NCI-H2227 treated with DMSO at 0.1 percent for 48 hours (cell line): Measurements from ENCODE around the gene ANK3.

ENCODE experiments used
- DNase-seq: peaks from one replicate; lab custom pipeline; 2025; lab: John Stamatoyannopoulos, UW

The ANK3 gene

DNA sequence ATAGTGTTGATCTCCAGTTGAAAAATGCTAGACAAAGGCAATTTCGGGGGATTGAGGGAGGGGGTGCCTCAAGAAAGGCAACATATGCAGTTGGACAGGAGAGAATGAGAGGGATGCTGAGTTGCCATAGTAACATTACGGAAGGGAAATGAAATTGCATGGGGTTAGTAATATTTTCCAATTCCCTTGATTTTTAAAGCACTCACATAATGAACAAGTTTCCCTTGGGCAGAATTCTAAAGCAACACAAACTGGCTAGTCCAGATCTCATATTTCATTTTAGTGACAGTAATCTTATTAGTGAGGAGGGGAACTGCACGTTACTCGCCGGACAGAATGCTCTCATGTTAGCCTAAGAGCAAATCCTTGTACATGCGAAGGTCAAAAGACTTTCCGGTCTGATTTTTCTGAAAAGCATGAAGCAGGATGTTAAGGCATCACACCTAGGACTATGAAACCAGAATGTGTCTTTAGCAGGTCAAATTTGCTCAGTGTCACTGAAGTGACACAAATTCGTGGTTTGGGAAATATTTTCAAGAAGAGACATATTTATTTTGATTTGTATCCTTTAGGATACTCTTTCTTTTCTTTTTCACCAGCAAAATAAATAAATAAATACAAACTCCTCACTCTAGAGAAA, 165.5 kb downstream of the ANK3 start:
- no peak for DNase-seq

DNA sequence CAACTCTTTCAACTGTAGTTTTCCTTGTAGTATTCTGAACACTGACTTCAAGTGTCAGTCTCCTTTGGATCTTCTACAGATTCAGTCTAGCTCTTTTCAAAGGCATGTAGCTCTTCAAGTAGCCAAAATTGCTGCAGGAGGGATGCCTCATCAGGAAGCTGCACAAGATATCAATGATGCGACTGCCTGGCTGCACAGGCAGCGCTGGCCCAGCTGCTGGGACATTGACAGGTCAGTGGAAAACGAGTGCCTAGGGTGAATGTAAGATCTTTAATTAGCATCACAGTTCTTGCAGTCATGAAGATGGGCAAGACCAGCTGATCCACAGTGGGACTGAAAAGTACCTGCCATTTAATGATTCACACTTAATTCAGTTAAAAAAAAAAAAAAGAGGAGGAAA, 167.6 kb downstream of the ANK3 start:
- DNase-seq = no peak

DNA sequence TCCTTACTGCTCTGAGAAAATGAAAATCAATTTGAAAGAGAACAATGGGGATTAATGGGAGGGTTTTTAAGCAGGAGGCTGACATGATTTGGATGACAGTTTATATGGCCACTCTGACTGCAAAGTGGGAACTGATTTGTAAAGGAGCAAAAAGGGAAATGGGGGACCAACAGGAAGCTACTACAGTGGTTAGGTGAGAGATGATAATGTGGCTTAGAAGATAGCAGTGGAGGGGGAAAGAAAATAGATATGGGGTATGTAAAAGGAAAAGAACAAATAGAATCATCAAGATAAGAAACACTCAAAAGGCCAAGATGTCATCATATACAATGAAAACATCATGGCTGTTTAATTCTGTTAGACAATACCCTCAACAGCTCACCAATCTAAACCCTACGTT, 177.5 kb downstream of the ANK3 start:
- no peak for DNase-seq

DNA sequence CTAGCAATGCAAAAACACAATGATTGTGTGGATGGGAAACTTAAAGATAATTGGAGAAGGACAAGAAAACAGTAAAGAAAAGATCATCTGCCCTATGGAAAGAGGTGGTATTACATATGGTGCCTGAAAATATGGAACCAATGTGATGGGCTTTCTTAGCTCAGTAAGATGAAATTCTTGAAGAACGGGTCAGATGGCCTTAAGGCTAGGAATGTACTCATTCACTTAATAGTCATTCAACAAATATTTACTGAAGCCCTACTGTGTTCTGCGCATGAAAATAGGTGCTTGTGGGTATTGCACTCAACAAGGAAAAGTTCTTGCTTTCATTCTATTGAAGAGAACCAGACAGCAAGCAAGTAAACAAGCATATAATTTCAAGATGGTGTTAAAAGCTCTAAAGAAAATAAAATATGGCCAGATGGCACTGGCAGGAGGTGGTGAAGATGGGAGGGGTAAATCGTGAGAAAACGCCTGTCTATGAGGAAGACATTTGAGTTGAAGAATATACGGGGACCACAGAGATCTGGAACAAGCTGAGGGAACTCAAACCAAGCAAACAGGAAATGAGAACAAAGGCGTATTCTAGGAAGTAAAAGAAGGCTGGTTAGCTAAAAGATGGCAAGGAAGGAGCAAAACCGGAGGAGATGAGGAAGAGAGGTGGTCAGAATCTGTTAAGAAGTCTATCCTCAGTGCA, 179.7 kb downstream of the ANK3 start:
- no peak for DNase-seq

DNA sequence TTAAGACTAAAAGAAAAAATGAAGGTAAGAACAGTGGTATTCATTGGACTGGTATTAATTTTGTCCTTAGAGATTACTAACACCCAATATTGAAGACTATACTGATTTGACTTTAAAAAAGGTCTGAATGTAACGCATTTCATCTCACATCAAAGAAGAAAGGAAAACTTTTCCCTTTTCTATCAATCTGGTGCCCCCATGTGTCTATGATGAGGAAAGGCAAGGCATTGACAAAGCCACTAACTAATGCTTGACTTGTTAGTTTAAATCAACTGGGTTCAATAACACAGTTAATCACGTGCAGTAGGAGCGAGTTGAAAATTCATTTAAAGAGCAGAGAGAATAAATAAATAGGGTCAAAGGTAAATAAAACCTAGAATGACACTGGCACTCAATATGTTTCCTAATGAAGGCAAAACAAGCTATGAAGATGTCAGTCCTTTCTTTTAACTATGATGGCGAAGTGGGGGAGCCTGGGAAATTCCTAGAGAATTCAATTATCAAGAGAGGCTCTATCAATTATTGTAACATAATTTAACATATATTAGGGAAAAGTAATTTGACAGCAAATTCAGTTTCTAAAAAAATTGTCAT, 180.9 kb downstream of the ANK3 start:
- DNase-seq = no peak

DNA sequence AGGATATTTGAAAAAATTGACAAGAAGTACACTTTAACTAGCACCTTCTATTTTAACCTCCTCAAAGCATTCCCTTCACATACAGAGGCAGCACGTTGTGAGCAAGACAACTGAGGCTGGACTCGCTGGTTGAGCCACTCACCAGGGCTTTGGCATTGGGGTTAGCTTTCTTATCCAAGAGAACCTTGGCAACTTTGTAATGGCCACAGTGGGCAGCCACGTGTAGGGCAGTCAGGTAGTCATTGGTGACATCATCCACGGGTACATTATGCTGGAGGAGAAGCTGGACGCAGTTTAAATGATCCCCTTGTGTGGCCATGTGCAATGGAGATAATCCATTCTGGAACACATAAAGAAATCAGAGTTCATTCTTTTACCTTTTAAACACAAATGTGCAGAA, 181.8 kb downstream of the ANK3 start:
- no peak for DNase-seq

DNA sequence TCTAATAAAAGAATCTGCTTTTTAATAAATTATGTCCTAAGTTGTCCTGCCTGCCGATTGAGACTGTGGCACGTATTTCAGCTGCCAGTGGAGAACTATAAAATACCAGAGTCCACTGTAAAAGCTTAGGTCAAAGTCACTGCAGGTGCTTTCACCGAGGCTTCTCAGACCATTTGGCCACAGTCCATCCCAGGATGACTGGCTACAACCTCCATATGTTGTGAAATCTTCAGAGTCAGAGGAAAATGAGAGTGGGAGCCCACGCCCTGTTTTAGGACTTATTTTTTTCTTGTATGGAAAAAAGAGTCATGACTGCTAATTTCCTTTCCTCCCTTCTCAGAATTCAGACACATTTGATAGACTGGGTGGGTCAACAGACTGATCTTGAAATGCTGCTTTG, 182.9 kb downstream of the ANK3 start:
- no peak for DNase-seq

DNA sequence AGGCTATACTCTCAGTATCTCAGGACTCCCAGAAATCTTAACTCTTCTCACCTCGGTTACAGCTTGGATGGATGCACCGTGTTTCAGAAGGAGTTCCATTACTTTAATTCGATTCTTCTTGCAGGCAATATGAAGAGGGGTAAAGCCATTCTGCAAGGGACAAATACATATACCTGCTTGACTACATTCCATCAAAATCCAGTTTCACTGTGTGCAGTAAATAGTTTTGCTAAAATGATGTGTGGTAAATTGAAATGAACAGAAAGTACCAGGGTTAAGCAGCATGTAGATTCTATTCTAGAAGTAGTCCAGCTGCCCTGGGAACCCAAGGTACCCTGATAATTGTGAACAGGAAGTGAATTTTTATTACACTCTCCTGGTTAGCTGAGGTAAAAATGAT, 183.9 kb downstream of the ANK3 start:
- DNase-seq = no peak

DNA sequence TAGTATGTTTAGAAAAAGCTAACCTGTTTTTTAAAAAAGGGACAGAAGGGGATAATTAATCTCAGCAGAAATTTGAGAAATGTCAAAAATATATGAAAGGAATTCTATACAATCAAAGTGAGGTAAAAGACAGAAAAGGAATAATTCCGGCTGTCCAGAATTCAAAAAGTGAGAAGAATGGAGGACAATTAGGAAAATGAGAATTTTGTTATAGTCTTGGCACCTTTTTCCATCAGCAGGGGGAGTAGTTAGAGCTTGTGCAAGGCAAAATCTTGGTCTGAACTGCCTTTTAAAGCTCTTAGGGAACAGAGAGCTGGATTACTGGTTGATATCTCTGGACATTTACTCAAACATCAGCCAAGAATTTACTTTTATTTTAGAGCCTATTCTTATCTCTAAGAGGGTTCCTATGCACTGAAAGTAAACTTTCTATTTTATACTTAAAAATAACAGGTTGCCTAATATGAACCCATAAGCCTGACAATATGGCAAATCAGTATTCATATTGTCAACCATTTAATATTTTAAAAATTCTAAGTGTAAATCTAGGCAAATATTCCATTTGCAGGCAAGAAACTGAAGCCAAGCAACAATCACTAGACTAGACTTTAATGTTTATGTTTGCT, 185.6 kb downstream of the ANK3 start:
- DNase-seq = peak; percentile 21

DNA sequence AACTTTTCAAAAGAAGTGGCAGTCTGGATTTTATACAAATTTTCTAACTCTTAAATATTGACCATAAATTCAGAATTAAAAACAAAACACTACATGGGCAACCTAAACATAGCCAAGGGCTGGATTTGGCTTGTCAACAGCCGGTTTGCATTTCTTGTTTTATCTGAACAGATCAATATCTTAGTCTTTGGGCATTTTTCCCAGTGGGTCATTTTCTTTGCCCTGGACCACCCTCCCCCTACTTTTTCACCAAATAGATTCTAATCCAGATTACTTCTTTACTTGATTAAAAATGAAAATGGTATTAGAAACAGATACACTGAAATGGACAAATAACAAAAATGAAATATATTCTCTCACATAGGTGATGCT, 189.0 kb downstream of the ANK3 start:
- DNase-seq = no peak

DNA sequence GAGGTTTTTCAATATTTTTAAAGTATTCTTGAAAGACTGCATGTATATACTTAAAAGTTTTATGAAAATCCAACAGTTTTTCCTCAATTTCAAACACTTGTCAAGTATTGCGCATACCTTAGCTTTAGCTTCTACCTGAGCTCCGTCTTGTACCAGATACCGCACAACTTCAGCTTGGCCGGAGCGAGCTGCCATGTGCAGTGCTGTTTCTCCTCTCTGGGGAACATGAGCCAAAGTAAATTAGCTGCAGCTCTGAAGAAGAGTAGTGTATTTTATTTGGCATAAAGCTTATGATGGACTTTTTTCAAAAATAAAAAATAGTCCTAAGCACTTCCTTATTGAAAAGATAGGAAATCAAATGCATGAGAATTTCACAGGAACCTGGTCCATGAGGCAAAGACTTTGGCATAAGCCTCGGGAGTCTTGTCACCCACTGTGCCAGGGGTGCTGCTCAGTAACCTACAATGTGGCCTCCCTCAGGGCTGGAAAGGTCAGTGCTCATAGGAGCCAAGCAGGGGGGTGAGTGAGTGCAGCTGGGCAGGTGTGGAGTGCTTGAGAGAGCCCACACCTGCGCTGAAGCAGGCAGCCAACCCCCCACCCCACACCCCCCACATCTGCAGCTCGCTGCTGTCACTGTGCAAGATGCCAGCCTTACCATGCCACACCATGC, 189.5 kb downstream of the ANK3 start:
- DNase-seq = no peak

DNA sequence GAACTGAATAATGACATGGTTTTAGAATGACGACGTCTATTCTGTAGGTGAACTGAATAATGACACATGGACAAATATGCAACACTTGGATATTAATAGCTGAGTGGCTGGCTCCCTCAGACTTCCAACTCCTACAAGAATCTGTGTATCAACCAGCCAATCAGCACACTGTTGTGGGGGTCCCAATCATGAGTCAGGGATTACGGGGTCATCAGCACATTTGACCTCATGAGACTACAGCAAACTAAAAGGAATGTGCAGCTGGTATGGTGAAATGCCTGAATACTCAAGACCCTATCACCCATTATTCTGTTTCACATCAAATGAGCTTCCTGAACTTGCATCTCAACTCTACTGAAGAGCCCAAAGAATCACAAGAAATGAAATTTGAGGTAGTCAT, 192.5 kb downstream of the ANK3 start:
- DNase-seq = no peak

DNA sequence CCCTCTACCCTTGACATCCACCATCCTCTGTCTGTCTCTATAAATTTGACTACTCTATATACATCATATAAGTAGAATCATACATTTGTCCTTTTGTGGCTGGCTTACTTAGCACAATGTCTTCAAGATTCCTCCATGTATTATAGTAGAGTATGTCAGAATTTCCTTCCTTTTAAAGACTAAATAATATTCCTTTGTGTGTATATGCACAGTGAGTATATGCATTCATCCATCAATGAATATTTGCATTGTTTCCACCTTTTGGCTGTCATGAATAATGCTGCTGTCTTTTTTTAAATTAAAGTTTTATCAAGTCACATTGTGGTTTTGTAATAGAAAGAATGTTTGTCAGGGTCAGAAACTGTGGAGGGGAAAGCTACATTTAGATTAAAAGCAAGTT, 195.3 kb downstream of the ANK3 start:
- no peak for DNase-seq

DNA sequence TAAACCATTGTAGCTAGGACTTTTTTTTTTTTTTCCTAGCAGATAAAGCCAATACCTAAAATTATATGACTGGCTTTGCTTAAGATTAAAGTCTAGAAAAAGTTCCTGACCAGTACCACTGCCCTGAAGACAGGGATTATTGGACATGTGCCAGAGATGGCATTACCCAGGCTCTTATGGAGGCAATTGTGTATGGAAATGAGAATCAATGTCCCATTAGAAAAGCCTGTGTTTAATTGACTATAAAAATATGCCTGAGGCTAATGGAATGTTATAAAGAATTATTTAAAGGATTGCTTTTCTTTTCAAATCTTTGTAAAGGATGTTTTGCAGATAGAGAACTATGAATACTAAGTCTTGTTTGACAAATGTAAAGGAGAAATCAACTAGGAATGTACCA, 196.7 kb downstream of the ANK3 start:
- no peak for DNase-seq

DNA sequence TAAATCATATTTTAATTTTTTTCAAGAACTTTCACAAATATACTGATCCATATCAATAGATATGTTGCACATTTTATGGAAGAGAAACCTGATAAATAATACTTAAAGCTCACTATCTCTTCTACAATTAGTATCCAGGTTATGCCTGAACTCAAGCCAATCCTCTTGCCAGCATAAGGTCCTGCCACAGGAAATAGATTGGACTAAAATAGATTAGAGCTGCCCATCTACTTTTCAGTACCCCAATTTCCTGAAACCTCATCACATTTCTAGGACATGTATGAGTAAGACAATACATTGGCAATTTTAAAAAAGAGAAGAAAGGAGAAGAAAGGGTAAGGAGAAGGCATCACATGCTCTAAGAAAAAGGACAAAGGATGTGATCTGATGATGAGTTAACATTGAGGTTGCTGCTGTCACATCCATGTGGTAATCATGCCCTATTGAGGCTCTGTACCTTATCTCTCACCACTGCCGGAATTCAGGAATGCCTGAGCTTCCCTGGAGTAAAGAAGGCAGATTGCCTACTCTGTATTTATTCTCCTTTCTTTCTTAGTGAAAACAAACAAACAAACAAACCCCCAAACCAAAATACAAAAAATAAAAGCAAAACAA, 199.7 kb downstream of the ANK3 start:
- no peak for DNase-seq

DNA sequence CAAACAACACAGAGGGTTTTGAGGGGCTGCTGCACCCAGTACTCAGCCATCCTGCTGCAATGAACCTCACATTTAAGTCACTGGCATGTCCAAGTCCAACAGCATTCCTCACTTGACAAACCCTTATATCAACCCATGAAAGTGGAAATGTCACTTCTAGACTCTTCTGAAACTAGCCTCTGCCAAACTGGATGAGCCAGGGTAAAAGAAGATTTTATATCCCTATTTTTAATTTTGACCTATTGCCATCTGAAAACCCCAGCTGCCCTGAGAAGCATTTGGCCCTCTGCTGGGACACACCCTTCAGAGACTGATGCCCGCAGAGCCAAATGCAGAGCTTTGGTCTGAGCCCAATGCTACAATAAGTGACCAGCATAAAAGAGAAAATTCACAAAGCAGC, 201.1 kb downstream of the ANK3 start:
- no peak for DNase-seq

DNA sequence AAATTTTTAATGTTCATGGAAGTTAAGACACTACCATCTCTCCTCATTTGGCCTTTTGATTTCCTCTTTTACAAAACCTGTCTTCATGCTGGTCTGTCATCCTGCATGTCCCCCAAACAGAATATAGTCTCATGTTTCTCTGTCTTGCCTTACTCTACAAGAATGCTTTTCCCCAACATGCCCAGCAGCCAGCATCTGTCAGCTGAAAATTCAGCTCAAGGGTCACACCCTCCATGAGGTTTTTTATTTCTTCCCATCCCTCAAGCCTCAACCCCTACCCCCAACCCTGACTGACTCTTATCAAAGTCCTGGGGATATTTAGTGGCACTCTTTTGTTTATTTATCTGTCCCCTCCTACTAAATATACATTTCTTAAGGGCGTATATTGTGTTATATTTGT, 202.0 kb downstream of the ANK3 start:
- no peak for DNase-seq

DNA sequence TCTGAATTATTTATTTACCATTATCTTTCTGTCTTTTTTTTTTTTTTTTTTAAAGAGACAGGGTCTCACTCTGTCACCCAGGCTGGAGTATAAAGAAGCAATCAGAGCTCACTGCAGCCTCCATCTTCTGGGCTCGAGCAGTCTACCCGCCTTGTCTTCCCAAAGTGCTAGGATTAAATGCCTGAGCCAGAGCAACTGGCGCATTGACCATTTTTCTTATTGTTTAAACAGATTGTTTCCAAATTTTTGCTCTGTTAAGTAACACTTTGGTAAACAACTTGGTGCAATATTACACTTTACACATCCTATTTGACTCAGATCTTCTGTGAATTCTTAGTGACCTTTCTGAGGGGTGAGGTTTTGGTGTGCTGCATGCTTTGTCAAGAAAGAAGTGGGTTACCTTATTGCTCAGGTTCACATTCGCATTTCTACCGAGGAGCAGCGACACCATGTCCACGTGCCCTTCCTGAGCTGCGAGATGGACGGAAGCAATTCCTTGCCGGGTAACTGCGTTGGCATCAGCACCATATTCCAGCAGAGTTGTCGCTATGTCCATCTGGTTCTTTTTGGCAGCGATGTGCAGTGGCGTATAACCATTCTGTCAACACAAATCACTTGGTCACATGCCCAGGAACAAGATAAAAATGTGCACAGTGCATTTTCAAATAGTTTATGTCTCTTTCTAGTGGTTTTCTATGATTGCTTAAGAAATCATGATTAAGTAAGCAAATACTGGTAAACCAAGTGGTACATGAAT, 203.2 kb downstream of the ANK3 start:
- DNase-seq = no peak

DNA sequence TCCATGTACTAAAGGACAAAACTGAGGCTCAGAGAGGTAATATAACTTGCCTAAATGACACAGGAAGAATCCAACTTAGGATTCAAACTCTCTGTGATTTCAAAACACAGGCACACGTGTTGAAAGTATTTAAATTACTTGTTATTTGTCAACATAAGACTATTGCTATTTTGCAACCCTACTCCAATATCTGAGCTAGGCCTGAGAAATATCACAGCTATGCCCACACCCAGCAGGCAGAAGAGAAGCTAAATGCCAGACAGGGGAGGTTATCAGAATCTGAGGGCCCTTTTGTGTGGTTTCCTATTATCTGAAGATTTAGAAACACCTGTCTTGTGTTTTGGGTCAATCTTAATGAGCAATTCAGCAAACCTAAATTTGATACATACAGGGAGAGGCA, 204.3 kb downstream of the ANK3 start:
- no peak for DNase-seq

DNA sequence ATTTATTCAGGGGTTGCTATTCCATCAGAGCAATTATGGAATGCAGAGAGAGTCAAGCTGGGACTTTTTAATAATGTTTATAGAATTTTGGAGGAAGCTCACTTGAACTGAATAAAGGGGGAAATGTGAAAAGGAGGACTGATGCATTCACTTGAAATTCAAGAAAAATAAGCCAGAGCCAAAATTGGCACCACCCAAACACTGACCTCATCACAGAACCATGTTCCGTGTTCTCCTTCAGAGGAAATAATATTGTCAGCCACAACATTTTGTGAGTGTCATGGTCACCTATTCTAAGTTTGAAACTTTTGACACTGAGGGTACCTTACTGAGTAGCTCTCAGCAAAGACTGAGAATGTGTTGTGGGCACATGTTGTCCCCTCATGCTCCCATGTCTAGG, 207.0 kb downstream of the ANK3 start:
- no peak for DNase-seq

DNA sequence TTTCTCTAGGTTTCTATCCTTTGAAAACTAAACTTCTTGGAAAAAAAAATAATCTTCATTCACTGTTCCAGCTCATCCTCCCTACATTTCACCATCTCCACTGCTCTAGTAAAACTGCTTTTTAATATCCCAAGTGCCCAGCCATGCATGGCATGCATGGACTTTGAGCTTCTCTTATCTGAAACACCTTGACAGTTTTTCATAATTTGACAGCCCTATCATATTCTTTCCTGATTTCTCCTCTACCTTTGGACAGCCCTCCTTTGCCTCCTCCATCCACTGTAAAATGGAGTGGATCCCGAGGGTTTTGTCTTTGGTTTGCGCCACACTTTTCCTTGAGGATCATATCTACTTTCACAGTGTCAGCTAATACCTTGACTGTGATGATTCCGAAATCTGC, 212.8 kb downstream of the ANK3 start:
- no peak for DNase-seq
